GM20000 (cell line): ENCODE results near the gene ANKZF1.

Experiments
- DNase-seq: peaks from one replicate; pipeline ENCODE4 v3.0.0; 2012; ENCODE audit warnings: low spot score
- CTCF ChIP-seq: IDR thresholded peaks from 2 replicates; pipeline ENCODE4 v1.5.1; 2012; ENCODE audit warnings: mild to moderate bottlenecking, control low read depth; ENCODE audit errors: extremely low read depth, missing control alignments

Gene ANKZF1

GRCh38 chr2:219210886-219211362 lies 18.7 kb upstream of the ANKZF1 start:
- DNase-seq: no peak
- TF ChIP-seq CTCF: no peak

GRCh38 chr2:219213026-219213415 lies 16.6 kb upstream of the ANKZF1 start:
- DNase-seq: no peak
- TF ChIP-seq CTCF: no peak

- no peak for TF ChIP-seq CTCF
Observed at GRCh38 chr2:219213486-219214071, 16.0 kb upstream of the ANKZF1 start.

GRCh38 chr2:219214141-219214540 lies 15.5 kb upstream of the ANKZF1 start:
- no peak for DNase-seq
- no peak for TF ChIP-seq CTCF

More at GRCh38 chr2:219213486-219214071, 16.0 kb upstream of the ANKZF1 start:
- no peak for DNase-seq

GRCh38 chr2:219214786-219215185 lies 14.8 kb upstream of the ANKZF1 start:
- TF ChIP-seq CTCF: no peak
- DNase-seq: no peak

GRCh38 chr2:219215871-219216534 lies 13.6 kb upstream of the ANKZF1 start:
- no peak for DNase-seq
- TF ChIP-seq CTCF: no peak

GRCh38 chr2:219216535-219216915 lies 13.1 kb upstream of the ANKZF1 start:
- TF ChIP-seq CTCF: no peak
- DNase-seq: no peak
